ENCODE data around the gene TAF5L. TPM values are rescaled to one million over a fixed set of nuclear protein-coding genes. Genes with fewer than 3 reads are reported as not detected.

TAF5L gene
- total and polyA plus RNA-seq, 4 donors: 7.7 to 24.3 (median 14.8) TPM

DNA sequence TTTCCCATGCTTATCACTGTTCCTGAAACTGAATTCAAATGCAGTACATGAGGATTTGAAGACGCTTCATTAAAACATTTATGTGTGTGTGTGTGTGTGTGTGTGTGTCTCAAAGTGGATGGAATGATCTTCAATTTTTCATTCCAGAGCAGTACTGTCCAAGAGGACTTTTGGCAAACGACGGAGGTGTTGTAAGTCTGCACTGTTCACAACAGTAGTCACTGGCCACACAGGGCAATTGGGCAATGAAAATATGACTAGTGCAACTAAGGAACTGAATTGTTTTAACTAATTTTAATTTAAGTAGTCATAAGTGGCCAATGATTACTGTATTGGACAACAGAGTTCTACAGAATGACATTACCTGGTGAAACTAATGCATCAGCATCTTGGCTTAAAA is 5.0 kb downstream of the TAF5L start:
- no peak for ATAC-seq (ENCODE audit: insufficient read depth, low FRiP score)
- TF ChIP-seq, protein P1, sequence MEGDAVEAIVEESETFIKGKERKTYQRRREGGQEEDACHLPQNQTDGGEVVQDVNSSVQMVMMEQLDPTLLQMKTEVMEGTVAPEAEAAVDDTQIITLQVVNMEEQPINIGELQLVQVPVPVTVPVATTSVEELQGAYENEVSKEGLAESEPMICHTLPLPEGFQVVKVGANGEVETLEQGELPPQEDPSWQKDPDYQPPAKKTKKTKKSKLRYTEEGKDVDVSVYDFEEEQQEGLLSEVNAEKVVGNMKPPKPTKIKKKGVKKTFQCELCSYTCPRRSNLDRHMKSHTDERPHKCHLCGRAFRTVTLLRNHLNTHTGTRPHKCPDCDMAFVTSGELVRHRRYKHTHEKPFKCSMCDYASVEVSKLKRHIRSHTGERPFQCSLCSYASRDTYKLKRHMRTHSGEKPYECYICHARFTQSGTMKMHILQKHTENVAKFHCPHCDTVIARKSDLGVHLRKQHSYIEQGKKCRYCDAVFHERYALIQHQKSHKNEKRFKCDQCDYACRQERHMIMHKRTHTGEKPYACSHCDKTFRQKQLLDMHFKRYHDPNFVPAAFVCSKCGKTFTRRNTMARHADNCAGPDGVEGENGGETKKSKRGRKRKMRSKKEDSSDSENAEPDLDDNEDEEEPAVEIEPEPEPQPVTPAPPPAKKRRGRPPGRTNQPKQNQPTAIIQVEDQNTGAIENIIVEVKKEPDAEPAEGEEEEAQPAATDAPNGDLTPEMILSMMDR (IDR thresholded peaks at IDR 0.05; ENCODE audit: control extremely low read depth, extremely low read depth): no peak
- no peak for DNase-seq
- H3K27me3 ChIP-seq (ENCODE audit: control insufficient read depth in 3 of 3, insufficient read depth in 3 of 3, low read length in 2 of 3): no peaks in the 10 kb centered on the region
- H3K9me3 ChIP-seq (ENCODE audit: control insufficient read depth in 4 of 4, insufficient read depth in 3 of 4, low read length in 3 of 4): no peaks in the 10 kb centered on the region
- no peaks in the 10 kb centered on the region for H3K36me3 ChIP-seq (ENCODE audit: control insufficient read depth in 4 of 4, insufficient read depth in 4 of 4, low read length in 4 of 4)
- H3K9ac ChIP-seq (ENCODE audit: insufficient read depth in 1 of 2, low read length in 2 of 2): no peak overlapping the region
- no peak overlapping the region for H3K27ac ChIP-seq (ENCODE audit: low read depth in 1 of 2, low read length in 1 of 2)
- WGBS, 2 donors: 54 to 71% methylated on average over 3 of the region's 3 CpGs
- no peak overlapping the region for H3K4me3 ChIP-seq
- H3K4me1 ChIP-seq (ENCODE audit: control insufficient read depth in 5 of 5, insufficient read depth in 5 of 5, low read length in 5 of 5): peaks cover 0 to 14% (median 8%) of the 10 kb centered on the region in 5 donors

DNA sequence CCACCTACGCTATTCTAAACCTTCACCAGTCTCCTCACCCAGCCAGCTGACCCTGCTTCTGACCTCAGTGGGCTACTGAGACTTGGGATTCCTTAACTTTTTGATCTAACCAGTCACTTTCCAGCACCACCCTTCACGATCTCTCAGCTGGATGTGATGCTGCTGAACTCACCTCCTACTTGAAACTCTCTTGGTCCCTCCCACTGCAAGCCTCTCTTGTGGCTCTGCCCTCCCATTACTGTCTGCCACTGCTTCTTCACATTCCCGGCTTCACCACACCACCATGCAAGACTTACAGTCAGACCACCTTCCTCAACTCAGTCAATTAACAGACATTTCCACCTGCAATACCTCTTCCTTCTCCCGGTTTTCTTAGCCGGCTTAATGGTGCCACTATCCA is 6.3 kb downstream of the TAF5L start:
- WGBS, 2 donors: 89 to 91% methylated on average over 5 of the region's 5 CpGs

DNA sequence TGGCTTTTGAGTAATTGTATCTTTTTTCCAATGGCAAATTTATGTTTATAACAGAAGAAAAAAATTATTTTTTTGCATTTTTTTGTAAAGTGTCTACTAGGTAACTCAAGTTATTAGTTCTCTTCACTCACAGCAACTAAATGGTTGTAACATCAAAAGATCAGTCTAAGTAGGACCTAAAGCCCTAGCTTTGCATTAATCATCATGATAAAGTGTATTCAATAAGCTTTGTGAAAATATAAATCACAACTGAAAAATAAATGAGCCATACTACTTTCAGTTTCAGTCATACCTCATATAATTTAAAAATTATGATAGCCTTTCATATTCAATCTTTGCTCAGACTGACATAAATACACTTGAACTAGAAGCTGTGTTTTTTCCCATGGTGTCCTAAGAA is 6.9 kb downstream of the TAF5L start:
- no peak for ATAC-seq (ENCODE audit: insufficient read depth, low FRiP score)
- DNase-seq: no peak

More for the DNA sequence above, 6.3 kb downstream of the TAF5L start:
- Histone ChIP-seq H3K9me3 (ENCODE audit: control insufficient read depth in 4 of 4, insufficient read depth in 3 of 4, low read length in 3 of 4) (no peaks in the 10 kb centered on the region), H3K27ac (ENCODE audit: low read depth in 1 of 2, low read length in 1 of 2) (no peak overlapping the region), H3K27me3 (ENCODE audit: control insufficient read depth in 3 of 3, insufficient read depth in 3 of 3, low read length in 2 of 3) (no peaks in the 10 kb centered on the region), H3K4me3 (no peak overlapping the region), H3K4me1 (ENCODE audit: control insufficient read depth in 5 of 5, insufficient read depth in 5 of 5, low read length in 5 of 5) (peaks cover 0 to 14% (median 3%) of the 10 kb centered on the region in 5 donors), H3K36me3 (ENCODE audit: control insufficient read depth in 4 of 4, insufficient read depth in 4 of 4, low read length in 4 of 4) (no peaks in the 10 kb centered on the region), H3K9ac (ENCODE audit: insufficient read depth in 1 of 2, low read length in 2 of 2) (no peak overlapping the region)
- TF ChIP-seq, protein P1 (IDR thresholded peaks at IDR 0.05; ENCODE audit: control extremely low read depth, extremely low read depth): no peak
- ATAC-seq (ENCODE audit: insufficient read depth, low FRiP score) (no peak), DNase-seq (no peak)

More for the DNA sequence above, 6.9 kb downstream of the TAF5L start:
- Histone ChIP-seq H3K27me3 (ENCODE audit: control insufficient read depth in 3 of 3, insufficient read depth in 3 of 3, low read length in 2 of 3) (no peaks in the 10 kb centered on the region), H3K36me3 (ENCODE audit: control insufficient read depth in 4 of 4, insufficient read depth in 4 of 4, low read length in 4 of 4) (peaks cover 0 to 3% (median 2%) of the 10 kb centered on the region in 4 donors), H3K27ac (ENCODE audit: low read depth in 1 of 2, low read length in 1 of 2) (no peak overlapping the region), H3K9me3 (ENCODE audit: control insufficient read depth in 4 of 4, insufficient read depth in 3 of 4, low read length in 3 of 4) (no peaks in the 10 kb centered on the region), H3K4me1 (ENCODE audit: control insufficient read depth in 5 of 5, insufficient read depth in 5 of 5, low read length in 5 of 5) (peaks cover 0 to 13% (median 0%) of the 10 kb centered on the region in 5 donors), H3K4me3 (no peak overlapping the region), H3K9ac (ENCODE audit: insufficient read depth in 1 of 2, low read length in 2 of 2) (no peak overlapping the region)
- TF ChIP-seq, protein P1 (IDR thresholded peaks at IDR 0.05; ENCODE audit: control extremely low read depth, extremely low read depth): no peak
